ENCODE measurements around the gene GDI1.

DNA sequence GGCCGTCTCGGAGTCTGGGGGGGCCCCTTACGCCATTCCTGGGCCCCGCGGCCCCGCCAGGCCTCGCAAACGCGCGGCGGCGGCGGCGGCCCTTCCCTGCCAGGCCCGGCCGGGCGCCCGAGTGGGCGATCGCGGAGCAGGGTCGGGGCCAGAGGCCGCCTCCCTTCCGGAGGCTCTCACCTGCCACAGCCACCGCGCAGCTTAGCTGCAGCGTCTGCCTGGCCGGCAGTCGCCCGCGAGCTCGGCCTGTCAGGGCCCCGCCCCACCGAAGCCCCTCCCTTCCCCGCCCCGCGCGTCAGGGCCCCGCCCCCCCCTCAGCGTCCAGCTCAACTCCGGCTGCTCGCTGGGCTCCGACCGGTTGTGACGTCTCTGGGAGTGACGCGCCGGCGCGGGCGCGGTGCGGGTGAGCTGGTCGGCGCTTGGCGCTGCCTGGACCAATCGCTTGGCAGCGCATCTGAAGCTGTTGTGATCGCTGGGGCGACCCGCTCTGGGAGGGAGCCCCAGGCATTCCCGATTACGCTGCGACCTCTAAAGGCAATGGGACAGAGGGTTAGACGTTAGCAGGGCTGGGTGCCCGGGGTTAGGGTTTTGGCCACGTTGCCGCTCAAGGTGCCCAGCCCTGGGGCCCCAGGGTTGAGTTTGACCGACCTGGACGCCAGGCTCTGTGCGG, 53.6 kb downstream of the GDI1 start, which contains the start of gene SLC10A3:
- TF ChIP-seq, protein P1, sequence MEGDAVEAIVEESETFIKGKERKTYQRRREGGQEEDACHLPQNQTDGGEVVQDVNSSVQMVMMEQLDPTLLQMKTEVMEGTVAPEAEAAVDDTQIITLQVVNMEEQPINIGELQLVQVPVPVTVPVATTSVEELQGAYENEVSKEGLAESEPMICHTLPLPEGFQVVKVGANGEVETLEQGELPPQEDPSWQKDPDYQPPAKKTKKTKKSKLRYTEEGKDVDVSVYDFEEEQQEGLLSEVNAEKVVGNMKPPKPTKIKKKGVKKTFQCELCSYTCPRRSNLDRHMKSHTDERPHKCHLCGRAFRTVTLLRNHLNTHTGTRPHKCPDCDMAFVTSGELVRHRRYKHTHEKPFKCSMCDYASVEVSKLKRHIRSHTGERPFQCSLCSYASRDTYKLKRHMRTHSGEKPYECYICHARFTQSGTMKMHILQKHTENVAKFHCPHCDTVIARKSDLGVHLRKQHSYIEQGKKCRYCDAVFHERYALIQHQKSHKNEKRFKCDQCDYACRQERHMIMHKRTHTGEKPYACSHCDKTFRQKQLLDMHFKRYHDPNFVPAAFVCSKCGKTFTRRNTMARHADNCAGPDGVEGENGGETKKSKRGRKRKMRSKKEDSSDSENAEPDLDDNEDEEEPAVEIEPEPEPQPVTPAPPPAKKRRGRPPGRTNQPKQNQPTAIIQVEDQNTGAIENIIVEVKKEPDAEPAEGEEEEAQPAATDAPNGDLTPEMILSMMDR (IDR thresholded peaks at IDR 0.05) = peak in 1 of 6 experiments; percentile 17
- peak; percentile 71 to 84 for TF ChIP-seq POLR2A (IDR thresholded peaks at IDR 0.05)

Measured in thyroid gland (tissue), 4 donors.